Mononuclear cell (primary cell): ENCODE data around the gene SH3RF3. TPM values are rescaled to one million over a fixed set of nuclear protein-coding genes. Genes with fewer than 3 reads are reported as not detected.
"Not testable (repeated sequence)": the region's sequence is repeated elsewhere in the genome, so short reads cannot be mapped to it uniquely, and the experiment has no call there.

ENCODE experiments used
- H3K27me3 ChIP-seq: 2 replicates; pipeline ENCODE4 v1.6.0; 2011; ENCODE audit warnings: low read length, control low read depth; ENCODE audit not compliant: insufficient read depth
- H3K4me1 ChIP-seq: 2 replicates; pipeline ENCODE4 v1.5.1; 2011; ENCODE audit warnings: mild to moderate bottlenecking, low read length, control low read depth; ENCODE audit not compliant: insufficient read depth
- H3K4me3 ChIP-seq: 2 replicates; pipeline ENCODE4 v1.5.1; 2011; ENCODE audit warnings: mild to moderate bottlenecking, low read length, moderate library complexity
- H3K9me3 ChIP-seq: 2 replicates; pipeline ENCODE4 v1.5.1; 2011; ENCODE audit warnings: low read depth, mild to moderate bottlenecking, control low read depth, low read length
- total RNA-seq: library from RNA; depleted of rRNA; stranded (reverse); fragments of >200 nt; gene quantifications from one replicate; pipeline ENCODE4 v1.2.3, GENCODE V29; 2012

SH3RF3 gene
- total RNA-seq, 1 donor = 2.2 TPM

- not testable (repeated sequence) for H3K9me3 ChIP-seq, H3K27me3 ChIP-seq, H3K4me3 ChIP-seq
- H3K4me1 ChIP-seq = peaks cover 33% of the 10 kb centered on the region
Measured at GRCh38 chr2:109224341-109224740, 95.3 kb downstream of the SH3RF3 start.

- Histone ChIP-seq H3K27me3 (no peaks in the 10 kb centered on the region), H3K4me1 (peaks cover 36% of the 10 kb centered on the region), H3K9me3 (no peaks in the 10 kb centered on the region), H3K4me3 (no peak overlapping the region)
Measured at GRCh38 chr2:109225170-109225782, 96.3 kb downstream of the SH3RF3 start.

GRCh38 chr2:109226128-109226527 lies 97.1 kb downstream of the SH3RF3 start:
- Histone ChIP-seq H3K4me3 (no peak overlapping the region), H3K4me1 (peaks cover 44% of the 10 kb centered on the region), H3K27me3 (no peaks in the 10 kb centered on the region), H3K9me3 (no peaks in the 10 kb centered on the region)

- H3K4me1 ChIP-seq = peaks cover 47% of the 10 kb centered on the region
- no peaks in the 10 kb centered on the region for H3K9me3 ChIP-seq
- H3K27me3 ChIP-seq = no peaks in the 10 kb centered on the region
- H3K4me3 ChIP-seq = no peak overlapping the region
Measured at GRCh38 chr2:109226622-109227021, 97.6 kb downstream of the SH3RF3 start.

- Histone ChIP-seq H3K9me3 (no peaks in the 10 kb centered on the region), H3K27me3 (no peaks in the 10 kb centered on the region), H3K4me1 (peaks cover 54% of the 10 kb centered on the region), H3K4me3 (no peak overlapping the region)
Measured at GRCh38 chr2:109229094-109229675, 100.2 kb downstream of the SH3RF3 start.

- Histone ChIP-seq H3K4me3 (no peak overlapping the region), H3K4me1 (peaks cover 53% of the 10 kb centered on the region), H3K9me3 (no peaks in the 10 kb centered on the region), H3K27me3 (no peaks in the 10 kb centered on the region)
Measured at GRCh38 chr2:109230941-109231420, 102.0 kb downstream of the SH3RF3 start.

- H3K4me1 ChIP-seq = peaks cover 53% of the 10 kb centered on the region
- no peaks in the 10 kb centered on the region for H3K27me3 ChIP-seq
- no peak overlapping the region for H3K4me3 ChIP-seq
- H3K9me3 ChIP-seq = no peaks in the 10 kb centered on the region
Measured at GRCh38 chr2:109231428-109231827, 102.4 kb downstream of the SH3RF3 start.

GRCh38 chr2:109231996-109232705 lies 103.1 kb downstream of the SH3RF3 start:
- H3K4me1 ChIP-seq = peaks cover 52% of the 10 kb centered on the region

GRCh38 chr2:109232909-109233308 lies 103.9 kb downstream of the SH3RF3 start:
- H3K9me3 ChIP-seq = no peaks in the 10 kb centered on the region
- no peaks in the 10 kb centered on the region for H3K27me3 ChIP-seq
- no peak overlapping the region for H3K4me3 ChIP-seq
- peaks cover 59% of the 10 kb centered on the region for H3K4me1 ChIP-seq

More at GRCh38 chr2:109231996-109232705, 103.1 kb downstream of the SH3RF3 start:
- no peak overlapping the region for H3K4me3 ChIP-seq
- H3K9me3 ChIP-seq = no peaks in the 10 kb centered on the region
- H3K27me3 ChIP-seq = no peaks in the 10 kb centered on the region

GRCh38 chr2:109233643-109234042 lies 104.6 kb downstream of the SH3RF3 start:
- Histone ChIP-seq H3K9me3 (no peaks in the 10 kb centered on the region), H3K4me3 (no peak overlapping the region), H3K4me1 (peaks cover 65% of the 10 kb centered on the region), H3K27me3 (no peaks in the 10 kb centered on the region)

- H3K4me1 ChIP-seq = peaks cover 65% of the 10 kb centered on the region
- H3K27me3 ChIP-seq = no peaks in the 10 kb centered on the region
- H3K9me3 ChIP-seq = no peaks in the 10 kb centered on the region
- no peak overlapping the region for H3K4me3 ChIP-seq
Measured at GRCh38 chr2:109234355-109234754, 105.3 kb downstream of the SH3RF3 start.

GRCh38 chr2:109236147-109236546 lies 107.1 kb downstream of the SH3RF3 start:
- H3K9me3 ChIP-seq = no peaks in the 10 kb centered on the region
- H3K4me3 ChIP-seq = no peak overlapping the region

GRCh38 chr2:109237792-109238191 lies 108.8 kb downstream of the SH3RF3 start:
- Histone ChIP-seq H3K9me3 (no peaks in the 10 kb centered on the region), H3K27me3 (no peaks in the 10 kb centered on the region), H3K4me1 (peaks cover 76% of the 10 kb centered on the region), H3K4me3 (no peak overlapping the region)

More at GRCh38 chr2:109236147-109236546, 107.1 kb downstream of the SH3RF3 start:
- Histone ChIP-seq H3K27me3 (no peaks in the 10 kb centered on the region), H3K4me1 (peaks cover 68% of the 10 kb centered on the region)

- Histone ChIP-seq H3K4me1 (peaks cover 77% of the 10 kb centered on the region), H3K9me3 (no peaks in the 10 kb centered on the region), H3K27me3 (no peaks in the 10 kb centered on the region), H3K4me3 (no peak overlapping the region)
Measured at GRCh38 chr2:109238580-109238979, 109.6 kb downstream of the SH3RF3 start.

- Histone ChIP-seq H3K4me1 (peaks cover 80% of the 10 kb centered on the region), H3K4me3 (no peak overlapping the region), H3K9me3 (no peaks in the 10 kb centered on the region), H3K27me3 (no peaks in the 10 kb centered on the region)
Measured at GRCh38 chr2:109239720-109240119, 110.7 kb downstream of the SH3RF3 start.
